ENCODE data around the gene RALB. TPM values are rescaled to one million over a fixed set of nuclear protein-coding genes. Genes with fewer than 3 reads are reported as not detected.
A peak's percentile ranks its signal among the peaks of the same experiment; 100 is the strongest.

The RALB gene
- polyA plus RNA-seq, 2 donors: 37.1 to 62.4 TPM

- peak overlapping the region; percentile 59 to 66 for H3K27ac ChIP-seq (ENCODE audit: low read depth in 2 of 2, low read length in 1 of 2)
- no peaks in the 10 kb centered on the region for H3K27me3 ChIP-seq (ENCODE audit: control insufficient read depth in 1 of 2, insufficient read depth in 2 of 2, low read length in 2 of 2)
- WGBS, 2 donors: 56 to 60% methylated on average over 8 of the region's 8 CpGs
- peaks cover 3% of the 10 kb centered on the region in 2 donors for H3K36me3 ChIP-seq (ENCODE audit: control insufficient read depth in 2 of 2, insufficient read depth in 2 of 2, low read length in 1 of 2)
- H3K4me1 ChIP-seq (ENCODE audit: control insufficient read depth in 2 of 2, insufficient read depth in 2 of 2, low read length in 1 of 2): peaks cover 0 to 2% of the 10 kb centered on the region in 2 donors
- no peak overlapping the region for H3K4me3 ChIP-seq (ENCODE audit: low read depth in 1 of 2, low read length in 2 of 2)
- no peaks in the 10 kb centered on the region for H3K9me3 ChIP-seq (ENCODE audit: control insufficient read depth in 2 of 2, insufficient read depth in 1 of 2, low read depth in 1 of 2, low read length in 1 of 2)
These were observed 34.7 kb downstream of the RALB start for GRCh38 chr2:120287183-120288015.

- Histone ChIP-seq H3K4me3 (ENCODE audit: low read depth in 1 of 2, low read length in 2 of 2) (no peak overlapping the region), H3K4me1 (ENCODE audit: control insufficient read depth in 2 of 2, insufficient read depth in 2 of 2, low read length in 1 of 2) (peaks cover 0 to 2% of the 10 kb centered on the region in 2 donors), H3K27me3 (ENCODE audit: control insufficient read depth in 1 of 2, insufficient read depth in 2 of 2, low read length in 2 of 2) (no peaks in the 10 kb centered on the region), H3K27ac (ENCODE audit: low read depth in 2 of 2, low read length in 1 of 2) (no peak overlapping the region), H3K36me3 (ENCODE audit: control insufficient read depth in 2 of 2, insufficient read depth in 2 of 2, low read length in 1 of 2) (peaks cover 3% of the 10 kb centered on the region in 2 donors), H3K9me3 (ENCODE audit: control insufficient read depth in 2 of 2, insufficient read depth in 1 of 2, low read depth in 1 of 2, low read length in 1 of 2) (no peaks in the 10 kb centered on the region)
- WGBS, 2 donors: 93 to 96% methylated on average over 1 of the region's 1 CpG
These were observed 35.3 kb downstream of the RALB start for GRCh38 chr2:120288016-120288373.

GRCh38 chr2:120289221-120289906 is 36.7 kb downstream of the RALB start:
- Histone ChIP-seq H3K27me3 (ENCODE audit: control insufficient read depth in 1 of 2, insufficient read depth in 2 of 2, low read length in 2 of 2) (no peaks in the 10 kb centered on the region), H3K9me3 (ENCODE audit: control insufficient read depth in 2 of 2, insufficient read depth in 1 of 2, low read depth in 1 of 2, low read length in 1 of 2) (no peaks in the 10 kb centered on the region), H3K4me3 (ENCODE audit: low read depth in 1 of 2, low read length in 2 of 2) (no peak overlapping the region), H3K36me3 (ENCODE audit: control insufficient read depth in 2 of 2, insufficient read depth in 2 of 2, low read length in 1 of 2) (peaks cover 3 to 5% of the 10 kb centered on the region in 2 donors), H3K27ac (ENCODE audit: low read depth in 2 of 2, low read length in 1 of 2) (no peak overlapping the region), H3K4me1 (ENCODE audit: control insufficient read depth in 2 of 2, insufficient read depth in 2 of 2, low read length in 1 of 2) (peaks cover 0 to 2% of the 10 kb centered on the region in 2 donors)
- WGBS, 2 donors: 96 to 97% methylated on average over 14 of the region's 14 CpGs

- H3K4me1 ChIP-seq (ENCODE audit: control insufficient read depth in 2 of 2, insufficient read depth in 2 of 2, low read length in 1 of 2): peaks cover 0 to 2% of the 10 kb centered on the region in 2 donors
- no peak overlapping the region for H3K27ac ChIP-seq (ENCODE audit: low read depth in 2 of 2, low read length in 1 of 2)
- no peaks in the 10 kb centered on the region for H3K27me3 ChIP-seq (ENCODE audit: control insufficient read depth in 1 of 2, insufficient read depth in 2 of 2, low read length in 2 of 2)
- 83 to 86% methylated on average over 2 of the region's 2 CpGs for WGBS, 2 donors
- H3K9me3 ChIP-seq (ENCODE audit: control insufficient read depth in 2 of 2, insufficient read depth in 1 of 2, low read depth in 1 of 2, low read length in 1 of 2): no peaks in the 10 kb centered on the region
- peaks cover 3 to 5% of the 10 kb centered on the region in 2 donors for H3K36me3 ChIP-seq (ENCODE audit: control insufficient read depth in 2 of 2, insufficient read depth in 2 of 2, low read length in 1 of 2)
- no peak overlapping the region for H3K4me3 ChIP-seq (ENCODE audit: low read depth in 1 of 2, low read length in 2 of 2)
These were observed 38.1 kb downstream of the RALB start for GRCh38 chr2:120290737-120291136.

- WGBS, 2 donors: 72 to 80% methylated on average over 4 of the region's 4 CpGs
- Histone ChIP-seq H3K4me3 (ENCODE audit: low read depth in 1 of 2, low read length in 2 of 2) (no peak overlapping the region), H3K9me3 (ENCODE audit: control insufficient read depth in 2 of 2, insufficient read depth in 1 of 2, low read depth in 1 of 2, low read length in 1 of 2) (no peaks in the 10 kb centered on the region), H3K4me1 (ENCODE audit: control insufficient read depth in 2 of 2, insufficient read depth in 2 of 2, low read length in 1 of 2) (peaks cover 0 to 2% of the 10 kb centered on the region in 2 donors), H3K27ac (ENCODE audit: low read depth in 2 of 2, low read length in 1 of 2) (peak overlapping the region; percentile 48 to 76), H3K27me3 (ENCODE audit: control insufficient read depth in 1 of 2, insufficient read depth in 2 of 2, low read length in 2 of 2) (no peaks in the 10 kb centered on the region), H3K36me3 (ENCODE audit: control insufficient read depth in 2 of 2, insufficient read depth in 2 of 2, low read length in 1 of 2) (peaks cover 3 to 4% of the 10 kb centered on the region in 2 donors)
These were observed 39.0 kb downstream of the RALB start for GRCh38 chr2:120291401-120292311.

- H3K36me3 ChIP-seq (ENCODE audit: control insufficient read depth in 2 of 2, insufficient read depth in 2 of 2, low read length in 1 of 2): peaks cover 3 to 6% of the 10 kb centered on the region in 2 donors
- H3K27ac ChIP-seq (ENCODE audit: low read depth in 2 of 2, low read length in 1 of 2): no peak overlapping the region
- H3K9me3 ChIP-seq (ENCODE audit: control insufficient read depth in 2 of 2, insufficient read depth in 1 of 2, low read depth in 1 of 2, low read length in 1 of 2): no peaks in the 10 kb centered on the region
- WGBS, 2 donors: 55 to 60% methylated on average over 5 of the region's 5 CpGs
- no peak overlapping the region for H3K4me3 ChIP-seq (ENCODE audit: low read depth in 1 of 2, low read length in 2 of 2)
- H3K4me1 ChIP-seq (ENCODE audit: control insufficient read depth in 2 of 2, insufficient read depth in 2 of 2, low read length in 1 of 2): no peaks in the 10 kb centered on the region
- no peaks in the 10 kb centered on the region for H3K27me3 ChIP-seq (ENCODE audit: control insufficient read depth in 1 of 2, insufficient read depth in 2 of 2, low read length in 2 of 2)
These were observed 40.7 kb downstream of the RALB start for GRCh38 chr2:120293096-120294007.

- Histone ChIP-seq H3K4me3 (ENCODE audit: low read depth in 1 of 2, low read length in 2 of 2) (no peak overlapping the region), H3K27ac (ENCODE audit: low read depth in 2 of 2, low read length in 1 of 2) (no peak overlapping the region)
These were observed 41.3 kb downstream of the RALB start for GRCh38 chr2:120294008-120294340.

GRCh38 chr2:120298173-120298835 is 45.7 kb downstream of the RALB start:
- Histone ChIP-seq H3K36me3 (ENCODE audit: control insufficient read depth in 2 of 2, insufficient read depth in 2 of 2, low read length in 1 of 2) (peaks cover 0 to 6% of the 10 kb centered on the region in 2 donors), H3K4me1 (ENCODE audit: control insufficient read depth in 2 of 2, insufficient read depth in 2 of 2, low read length in 1 of 2) (peaks cover 0 to 2% of the 10 kb centered on the region in 2 donors), H3K27ac (ENCODE audit: low read depth in 2 of 2, low read length in 1 of 2) (no peak overlapping the region), H3K4me3 (ENCODE audit: low read depth in 1 of 2, low read length in 2 of 2) (no peak overlapping the region), H3K9me3 (ENCODE audit: control insufficient read depth in 2 of 2, insufficient read depth in 1 of 2, low read depth in 1 of 2, low read length in 1 of 2) (no peaks in the 10 kb centered on the region), H3K27me3 (ENCODE audit: control insufficient read depth in 1 of 2, insufficient read depth in 2 of 2, low read length in 2 of 2) (no peaks in the 10 kb centered on the region)
- 84% methylated on average over 7 of the region's 7 CpGs for WGBS, 2 donors

More at GRCh38 chr2:120294008-120294340, 41.3 kb downstream of the RALB start:
- H3K9me3 ChIP-seq (ENCODE audit: control insufficient read depth in 2 of 2, insufficient read depth in 1 of 2, low read depth in 1 of 2, low read length in 1 of 2): no peaks in the 10 kb centered on the region
- H3K4me1 ChIP-seq (ENCODE audit: control insufficient read depth in 2 of 2, insufficient read depth in 2 of 2, low read length in 1 of 2): no peaks in the 10 kb centered on the region
- peaks cover 3 to 6% of the 10 kb centered on the region in 2 donors for H3K36me3 ChIP-seq (ENCODE audit: control insufficient read depth in 2 of 2, insufficient read depth in 2 of 2, low read length in 1 of 2)
- H3K27me3 ChIP-seq (ENCODE audit: control insufficient read depth in 1 of 2, insufficient read depth in 2 of 2, low read length in 2 of 2): no peaks in the 10 kb centered on the region
- 76 to 81% methylated on average over 3 of the region's 3 CpGs for WGBS, 2 donors
